Vagina (tissue), 2 donors: ENCODE measurements around the gene TMOD3. TPM values are rescaled to one million over a fixed set of nuclear protein-coding genes. Genes with fewer than 3 reads are reported as not detected.

Experiments
- DNase-seq, 2 donors: peaks; one replicate each; pipeline ENCODE4 v3.0.0-alpha.2; 2017; ENCODE audit errors: extremely low spot score in 2 of 2
- H3K27ac ChIP-seq: fragments of 200-600 bp; sonication (generic); one replicate; pipeline ENCODE4 v1.5.1; 2019
- H3K27me3 ChIP-seq: fragments of 200-600 bp; sonication (generic); one replicate; pipeline ENCODE4 v1.5.1; 2019
- H3K36me3 ChIP-seq, 2 donors: fragments of 200-600 bp; sonication (generic); one replicate each; pipeline ENCODE4 v1.5.1; 2017 to 2019
- H3K4me1 ChIP-seq: fragments of 200-600 bp; sonication (generic); one replicate; pipeline ENCODE4 v1.5.1; 2019
- H3K4me3 ChIP-seq, 2 donors: fragments of 200-600 bp; sonication (generic); 1 replicate in 1 of 2; 2 replicates in 1 of 2; pipeline ENCODE4 v1.5.1; 2016 to 2019
- H3K9me3 ChIP-seq: fragments of 200-600 bp; sonication (generic); one replicate; pipeline ENCODE4 v1.5.1; 2019
- CTCF ChIP-seq, 3 experiments: fragments of 450-650 bp in 2 of 3; fragments of 200-600 bp in 1 of 3; sonication (generic) in 1 of 3; IDR thresholded peaks; one replicate each; pipeline ENCODE4 v1.5.1; 2017 to 2019; ENCODE audit warnings: antibody characterized with exemption in 3 of 3, mild to moderate bottlenecking in 2 of 3, moderate library complexity in 2 of 3
- POLR2A ChIP-seq, 2 donors: fragments of 450-650 bp; IDR thresholded peaks; one replicate each; pipeline ENCODE4 v1.6.1; 2017; ENCODE audit warnings: antibody characterized with exemption in 2 of 2, mild to moderate bottlenecking in 2 of 2, moderate library complexity in 2 of 2
- POLR2AphosphoS5 ChIP-seq, 2 donors: sonication (generic); formaldehyde crosslinking; IDR thresholded peaks; one replicate each; pipeline ENCODE4 v1.9.0; 2017; ENCODE audit warnings: antibody characterized with exemption in 2 of 2, mild to moderate bottlenecking in 2 of 2, low read depth in 1 of 2; ENCODE audit not compliant: insufficient read depth in 1 of 2
- intact Hi-C: fragments of 100-400 bp; cut with DNase I; formaldehyde crosslinking; loops from one replicate; pipeline ENCODE4 v1.15.1; 2023
- total RNA-seq: library from RNA; depleted of rRNA; stranded (reverse); fragments of >200 nt; gene quantifications from one replicate; pipeline ENCODE4 v1.2.3, GENCODE V29; 2016

TMOD3 gene
- total RNA-seq, 1 donor from 2014 or later: 28.5 TPM

- intact Hi-C loops: no loop called here
- Histone ChIP-seq H3K4me1 (no peaks in the 10 kb centered on the region), H3K27ac (no peak overlapping the region), H3K4me3 (no peak overlapping the region), H3K27me3 (no peaks in the 10 kb centered on the region), H3K9me3 (no peaks in the 10 kb centered on the region), H3K36me3 (peaks cover 0 to 23% of the 10 kb centered on the region in 2 donors)
- DNase-seq: no peak
- TF ChIP-seq POLR2AphosphoS5 (IDR thresholded peaks at IDR 0.05; ENCODE audit: insufficient read depth in 1 of 2, low read depth in 1 of 2): no peak
- no peak for TF ChIP-seq POLR2A (IDR thresholded peaks at IDR 0.05)
- TF ChIP-seq CTCF (IDR thresholded peaks at IDR 0.05): no peak
These were observed 83.1 kb downstream of the TMOD3 start for GRCh38 chr15:51912528-51912927.

- Histone ChIP-seq H3K4me3 (no peak overlapping the region), H3K9me3 (no peaks in the 10 kb centered on the region), H3K27ac (no peak overlapping the region), H3K27me3 (no peaks in the 10 kb centered on the region), H3K36me3 (peaks cover 0 to 38% of the 10 kb centered on the region in 2 donors), H3K4me1 (no peaks in the 10 kb centered on the region)
- TF ChIP-seq POLR2A (IDR thresholded peaks at IDR 0.05) (no peak), POLR2AphosphoS5 (IDR thresholded peaks at IDR 0.05; ENCODE audit: insufficient read depth in 1 of 2, low read depth in 1 of 2) (no peak), CTCF (IDR thresholded peaks at IDR 0.05) (no peak)
- intact Hi-C loops: no loop called here
- DNase-seq: no peak
These were observed 88.0 kb downstream of the TMOD3 start for GRCh38 chr15:51917493-51917892.

GRCh38 chr15:51924156-51925068 lies 95.0 kb downstream of the TMOD3 start:
- intact Hi-C loops: no loop called here
- H3K4me3 ChIP-seq: no peak overlapping the region
- H3K9me3 ChIP-seq: no peaks in the 10 kb centered on the region
- peaks cover 0 to 37% of the 10 kb centered on the region in 2 donors for H3K36me3 ChIP-seq
- no peaks in the 10 kb centered on the region for H3K27me3 ChIP-seq
- no peak for TF ChIP-seq CTCF (IDR thresholded peaks at IDR 0.05)
- TF ChIP-seq POLR2AphosphoS5 (IDR thresholded peaks at IDR 0.05; ENCODE audit: insufficient read depth in 1 of 2, low read depth in 1 of 2): no peak
- no peak for TF ChIP-seq POLR2A (IDR thresholded peaks at IDR 0.05)
- no peak overlapping the region for H3K27ac ChIP-seq
- no peaks in the 10 kb centered on the region for H3K4me1 ChIP-seq
- no peak for DNase-seq

- Histone ChIP-seq H3K27me3 (no peaks in the 10 kb centered on the region), H3K4me3 (no peak overlapping the region), H3K36me3 (peaks cover 0 to 24% of the 10 kb centered on the region in 2 donors), H3K9me3 (no peaks in the 10 kb centered on the region), H3K4me1 (no peaks in the 10 kb centered on the region), H3K27ac (no peak overlapping the region)
- TF ChIP-seq POLR2A (IDR thresholded peaks at IDR 0.05) (no peak), POLR2AphosphoS5 (IDR thresholded peaks at IDR 0.05; ENCODE audit: insufficient read depth in 1 of 2, low read depth in 1 of 2) (no peak), CTCF (IDR thresholded peaks at IDR 0.05) (no peak)
- no peak for DNase-seq
- intact Hi-C loops: no loop called here
These were observed 97.4 kb downstream of the TMOD3 start for GRCh38 chr15:51926809-51927208.

- TF ChIP-seq POLR2AphosphoS5 (IDR thresholded peaks at IDR 0.05; ENCODE audit: insufficient read depth in 1 of 2, low read depth in 1 of 2) (no peak), POLR2A (IDR thresholded peaks at IDR 0.05) (no peak), CTCF (IDR thresholded peaks at IDR 0.05) (no peak)
- H3K36me3 ChIP-seq: peaks cover 0 to 4% of the 10 kb centered on the region in 2 donors
These were observed 101.6 kb downstream of the TMOD3 start for GRCh38 chr15:51931016-51931415.

More at GRCh38 chr15:51931016-51931415, 101.6 kb downstream of the TMOD3 start:
- H3K27ac ChIP-seq: no peak overlapping the region
- H3K4me1 ChIP-seq: no peaks in the 10 kb centered on the region
- no peak for DNase-seq
- no peaks in the 10 kb centered on the region for H3K9me3 ChIP-seq
- intact Hi-C loops: no loop called here
- H3K4me3 ChIP-seq: no peak overlapping the region
- H3K27me3 ChIP-seq: no peaks in the 10 kb centered on the region
